Measurements from ENCODE around the gene LRPAP1.
"Not testable (repeated sequence)": the region's sequence is repeated elsewhere in the genome, so short reads cannot be mapped to it uniquely, and the experiment has no call there.

LRPAP1 gene

DNA sequence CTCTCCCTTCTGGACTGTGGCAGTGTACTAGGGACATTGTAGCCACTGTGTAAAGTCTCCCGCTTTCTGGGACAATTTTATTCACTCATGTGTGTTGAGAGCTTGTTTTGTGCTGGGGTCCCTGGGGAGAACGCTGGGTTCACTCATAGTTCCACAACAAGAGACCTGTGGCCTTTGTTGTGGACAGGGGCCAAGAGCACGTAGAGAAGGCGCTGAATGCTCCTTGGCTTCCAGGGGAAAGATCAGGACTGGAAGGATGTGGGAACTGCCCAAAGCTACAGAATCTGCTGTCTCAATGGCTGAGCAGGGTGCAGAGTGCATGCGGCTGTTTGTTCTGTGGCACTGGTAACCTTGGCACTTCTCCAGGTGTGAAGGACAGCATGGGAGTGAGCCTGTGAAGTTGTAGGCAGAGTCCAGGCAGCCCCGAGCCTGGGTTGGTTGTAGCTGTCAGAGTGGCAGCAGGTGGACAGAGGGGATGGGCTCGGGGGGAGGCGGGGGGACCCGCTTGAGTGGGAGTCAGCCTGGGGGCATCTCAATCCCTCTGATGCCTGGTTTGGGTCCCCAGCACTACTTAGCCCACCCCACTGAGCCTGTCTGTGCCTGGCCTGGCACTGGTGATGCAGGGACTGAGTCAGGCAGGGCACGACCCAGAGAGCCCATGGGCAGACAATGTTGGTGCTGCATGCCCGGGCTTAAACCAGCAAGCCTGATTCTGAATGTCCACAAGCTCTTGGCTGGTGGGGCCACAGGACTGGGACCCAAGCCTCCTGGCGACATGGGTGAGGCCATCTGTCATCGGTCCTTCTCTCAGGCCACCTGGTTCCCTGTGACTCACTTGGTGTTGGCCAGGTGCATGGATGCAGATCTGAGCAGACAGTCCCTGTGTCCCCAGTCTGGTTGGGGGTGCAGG is 27.4 kb upstream of the LRPAP1 start:
- DNase-seq: not testable (repeated sequence)

- DNase-seq: not testable (repeated sequence)
Measured at GRCh38 chr4:3558514-3558836, 26.3 kb upstream of the LRPAP1 start.

DNA sequence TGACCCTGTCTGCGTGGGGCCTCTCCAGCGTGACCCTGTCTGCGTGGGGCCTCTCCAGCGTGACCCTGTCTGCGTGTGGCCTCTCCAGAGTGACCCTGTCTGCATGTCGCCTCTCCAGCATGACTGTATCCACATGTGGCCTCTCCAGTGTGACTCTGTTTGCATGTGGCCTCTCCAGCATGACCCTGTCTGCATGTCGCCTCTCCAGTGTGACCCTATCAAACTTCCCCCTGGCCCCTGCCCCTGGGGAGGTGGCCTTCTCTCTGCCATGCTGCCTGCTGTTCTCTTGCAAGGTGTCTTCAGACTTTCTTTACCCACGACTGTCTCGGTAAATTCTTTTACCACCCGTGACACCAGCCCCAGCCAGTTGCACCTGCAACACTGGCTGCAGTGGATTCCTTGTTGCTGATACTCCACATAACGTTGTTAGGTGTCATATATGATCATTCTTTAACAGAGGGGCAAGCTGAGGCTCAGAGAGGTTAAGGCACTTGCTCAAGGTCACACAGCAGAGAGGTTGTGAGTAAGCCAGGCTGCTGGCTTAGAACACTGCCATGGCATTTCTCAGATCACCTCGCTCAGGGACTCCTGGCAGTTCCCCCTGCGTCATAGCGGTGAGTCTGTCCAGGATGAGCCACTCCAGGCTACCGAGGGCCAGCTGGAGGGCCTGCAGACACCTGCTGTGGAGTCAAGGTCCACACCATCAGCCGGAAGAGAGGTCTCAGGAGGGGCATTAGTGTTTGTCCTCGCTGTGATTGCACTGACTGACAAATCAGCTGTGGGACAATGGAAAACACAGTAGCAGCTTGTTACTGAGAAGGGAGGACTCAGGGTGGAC is 25.7 kb upstream of the LRPAP1 start:
- not testable (repeated sequence) for DNase-seq

DNA sequence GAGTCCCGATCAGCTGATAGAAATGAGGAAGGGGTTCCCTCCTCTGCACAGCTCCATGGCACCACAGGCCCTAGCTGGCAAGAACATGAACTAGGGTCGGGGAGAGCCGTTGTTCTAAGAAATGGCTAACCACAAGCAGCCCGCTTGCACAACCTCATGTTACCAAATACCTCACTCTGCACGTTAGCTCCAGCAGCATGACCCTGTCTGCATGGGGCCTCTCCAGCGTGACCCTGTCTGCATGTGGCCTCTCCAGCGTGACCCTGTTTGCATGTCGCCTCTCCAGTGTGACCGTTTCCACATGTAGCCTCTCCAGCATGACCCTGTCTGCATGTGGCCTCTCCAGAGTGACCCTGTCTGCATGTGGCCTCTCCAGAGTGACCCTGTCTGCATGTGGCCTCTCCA is 24.9 kb upstream of the LRPAP1 start:
- DNase-seq: not testable (repeated sequence)

- DNase-seq: not testable (repeated sequence)
Measured at GRCh38 chr4:3556244-3556867, 24.1 kb upstream of the LRPAP1 start.

GRCh38 chr4:3555459-3556070 is 23.3 kb upstream of the LRPAP1 start:
- DNase-seq: not testable (repeated sequence)

DNA sequence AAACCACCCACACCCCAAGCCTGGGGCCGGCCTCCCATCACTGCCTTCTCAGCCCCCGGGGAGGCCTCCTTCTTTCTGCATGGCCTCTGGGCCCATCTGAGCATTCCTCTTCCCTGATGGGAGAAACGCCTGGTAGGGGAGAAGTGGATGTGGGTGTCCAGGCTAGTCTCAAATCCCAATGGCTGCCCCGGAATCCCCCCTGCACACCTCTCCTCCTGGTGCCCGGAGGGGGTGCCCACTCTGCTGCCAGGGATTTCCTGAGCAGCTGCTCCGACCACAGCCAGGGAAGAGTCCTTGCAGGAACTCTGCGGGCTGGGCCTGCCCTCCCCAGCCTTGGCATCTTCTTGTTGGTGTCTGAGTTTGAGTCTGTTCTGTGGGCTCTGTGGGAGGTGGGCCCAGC is 19.1 kb upstream of the LRPAP1 start:
- not testable (repeated sequence) for DNase-seq

- not testable (repeated sequence) for DNase-seq
Measured at GRCh38 chr4:3550792-3551325, 18.6 kb upstream of the LRPAP1 start.

DNA sequence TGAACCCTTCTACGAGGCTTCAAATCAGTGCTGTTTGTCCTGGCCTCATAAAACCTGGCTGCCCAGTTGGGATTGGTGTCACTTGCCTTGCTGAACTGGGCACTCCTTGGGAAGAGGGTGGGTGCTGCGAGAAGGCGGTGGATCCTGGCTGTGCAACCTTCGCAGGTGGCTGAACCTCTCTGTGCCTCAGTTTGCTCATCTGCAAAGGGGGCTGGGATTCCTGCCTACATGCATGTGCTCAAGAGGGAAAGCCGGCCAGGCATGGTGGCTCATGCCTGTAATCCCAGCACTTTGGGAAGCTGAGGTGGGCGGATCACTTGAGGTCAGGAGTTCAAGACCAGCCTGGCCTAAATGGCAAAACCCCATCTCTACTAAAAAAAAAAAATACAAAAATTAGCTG is 17.8 kb upstream of the LRPAP1 start:
- DNase-seq: not testable (repeated sequence)

GRCh38 chr4:3549694-3550001 is 17.4 kb upstream of the LRPAP1 start:
- DNase-seq: not testable (repeated sequence)

- DNase-seq: not testable (repeated sequence)
Measured at GRCh38 chr4:3548991-3549693, 16.9 kb upstream of the LRPAP1 start.

DNA sequence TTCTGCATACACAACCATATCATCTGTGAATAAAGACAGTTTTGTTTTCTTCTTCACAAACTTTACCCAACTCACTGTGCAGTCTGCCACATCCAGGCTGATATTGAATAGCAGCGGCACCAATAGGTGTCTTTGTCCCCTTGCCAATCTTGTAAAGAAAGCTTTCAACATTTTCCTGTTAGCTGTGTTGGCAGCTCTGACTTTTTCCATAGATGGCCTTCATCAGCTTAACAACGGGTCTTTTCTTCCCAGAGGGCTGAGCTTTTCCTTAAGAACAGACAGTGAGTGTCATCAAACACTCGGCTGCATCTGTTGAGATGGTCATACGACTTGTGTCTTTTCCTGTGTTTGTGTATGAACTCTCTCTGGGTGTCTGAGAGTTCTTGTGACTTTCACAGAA is 14.5 kb upstream of the LRPAP1 start:
- DNase-seq: not testable (repeated sequence)

DNA sequence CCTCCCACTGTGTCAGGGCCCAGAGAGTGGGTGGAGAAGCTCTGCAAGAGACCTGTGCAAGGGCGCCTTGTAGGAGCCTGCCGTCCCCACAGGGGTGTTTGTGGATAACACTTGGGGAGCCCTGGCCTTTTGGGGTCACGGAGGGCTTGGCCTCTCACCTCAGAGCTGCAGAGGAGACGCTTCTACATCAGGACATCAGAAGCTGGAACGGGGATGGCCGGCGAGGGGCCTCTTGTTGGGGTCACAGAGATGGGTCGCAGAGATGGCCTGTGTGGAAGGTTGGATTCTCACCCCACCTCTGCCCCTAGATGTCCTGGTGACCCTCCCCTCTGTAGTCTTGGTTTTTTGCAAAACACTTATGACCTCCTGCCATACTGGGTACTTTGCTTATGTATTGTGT is 13.1 kb upstream of the LRPAP1 start:
- DNase-seq: not testable (repeated sequence)

GRCh38 chr4:3544259-3545025 is 12.2 kb upstream of the LRPAP1 start:
- not testable (repeated sequence) for DNase-seq

DNA sequence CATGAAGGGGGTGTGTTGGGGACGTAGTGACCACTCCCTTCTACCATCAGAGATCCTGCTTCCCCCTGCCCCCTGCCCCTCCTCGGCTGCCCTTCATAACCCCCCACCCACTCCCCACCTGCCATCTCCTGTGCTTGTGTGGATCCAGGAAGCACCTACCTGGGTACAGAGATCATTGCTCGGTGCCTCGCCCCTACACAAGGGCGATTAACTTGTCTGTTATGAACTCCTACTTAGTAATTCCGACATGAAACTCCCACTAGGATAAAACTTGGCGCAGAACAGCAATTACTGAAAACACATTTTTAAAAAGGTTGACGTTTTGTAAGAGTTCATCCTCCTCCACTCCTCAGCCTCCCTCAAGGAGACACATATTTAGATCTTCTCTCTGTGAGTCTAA is 11.2 kb upstream of the LRPAP1 start:
- not testable (repeated sequence) for DNase-seq

GRCh38 chr4:3538906-3539305 is 6.7 kb upstream of the LRPAP1 start:
- DNase-seq: not testable (repeated sequence)

DNA sequence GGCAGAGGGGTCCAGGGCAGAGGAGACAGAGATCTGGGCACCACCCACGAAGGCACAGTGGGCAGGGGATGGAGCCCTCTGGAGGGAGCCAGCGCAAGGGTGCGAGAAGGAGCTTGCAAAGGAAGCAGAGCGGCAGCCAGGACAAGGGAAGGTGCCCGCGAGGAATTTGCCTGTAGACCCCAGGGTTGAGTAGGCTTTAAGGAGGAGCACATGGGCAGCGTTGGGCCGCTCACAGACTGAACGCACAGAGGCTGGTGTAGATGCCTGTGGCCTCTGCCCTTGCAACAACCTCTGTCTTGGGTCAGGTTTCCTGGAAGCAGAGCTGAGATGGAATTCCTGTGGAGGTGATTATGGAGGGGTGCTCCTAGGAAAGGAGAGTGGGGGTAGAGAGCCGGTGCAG is 3.6 kb upstream of the LRPAP1 start:
- not testable (repeated sequence) for DNase-seq

DNA sequence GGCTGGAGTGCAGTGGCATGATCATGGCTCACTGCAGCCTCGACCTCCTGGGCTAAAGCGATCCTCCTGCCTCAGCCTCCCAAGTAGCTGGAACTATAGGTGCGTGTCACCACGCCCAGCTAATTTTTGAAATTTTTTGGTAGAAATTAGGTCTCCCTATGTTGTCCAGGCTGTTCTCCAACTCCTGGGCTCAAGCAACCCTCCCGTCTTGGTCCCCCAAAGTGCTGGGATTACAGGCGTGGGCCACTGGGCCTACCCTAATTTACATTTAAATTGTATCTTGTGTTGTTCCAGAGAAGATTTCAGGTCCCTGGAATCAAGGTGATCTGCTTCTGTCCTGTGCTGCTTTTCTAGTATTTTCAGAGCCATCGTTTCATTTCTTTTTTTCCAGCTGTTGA is 1.2 kb upstream of the LRPAP1 start:
- DNase-seq: no peak

DNA sequence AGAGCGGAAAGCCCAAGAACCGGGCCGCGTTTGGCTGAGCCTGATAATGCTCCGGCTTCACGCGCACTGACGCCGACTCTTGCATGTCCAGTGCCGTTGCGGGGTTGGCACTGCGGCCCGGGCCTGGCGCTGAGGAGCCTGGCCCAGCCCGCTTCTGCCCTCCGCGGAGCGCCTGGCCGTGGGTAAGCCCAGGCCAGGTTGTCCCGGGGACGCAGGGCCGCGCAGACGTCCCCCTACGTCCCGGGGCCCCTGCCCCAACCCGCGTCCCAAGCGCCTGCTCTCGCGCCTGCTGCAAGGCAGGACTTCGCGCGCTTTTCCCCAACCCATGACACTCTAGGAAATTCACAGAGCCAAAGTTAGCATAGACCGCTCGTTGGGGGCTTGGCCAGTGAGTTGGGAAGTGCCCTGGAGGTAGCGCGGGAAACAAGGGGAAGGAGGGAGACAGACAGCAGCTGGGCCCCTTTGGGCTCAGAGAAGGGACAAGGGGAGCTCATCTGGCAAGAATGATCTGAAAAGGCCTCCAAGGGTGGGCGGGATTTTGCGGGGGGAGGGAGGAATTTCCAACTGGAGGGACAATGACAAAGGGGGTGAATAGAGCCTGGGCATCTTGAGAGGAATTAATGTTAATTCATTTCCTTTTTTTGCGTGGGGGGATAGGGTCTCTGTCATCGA is 665 bp upstream of the LRPAP1 start:
- DNase-seq: no peak

GRCh38 chr4:3531318-3531878 is 824 bp downstream of the LRPAP1 start:
- DNase-seq: no peak

Measured in 8988T (cell line).